Activated naive CD4-positive, alpha-beta T cell treated with Interleukin-2 at 50 U/mL for 16 hours (primary cell): ENCODE results near the gene PDGFD.

Source experiments
- DNase-seq: peaks from one replicate; pipeline ENCODE4 v3.0.0-alpha.2; 2020

PDGFD gene

DNA sequence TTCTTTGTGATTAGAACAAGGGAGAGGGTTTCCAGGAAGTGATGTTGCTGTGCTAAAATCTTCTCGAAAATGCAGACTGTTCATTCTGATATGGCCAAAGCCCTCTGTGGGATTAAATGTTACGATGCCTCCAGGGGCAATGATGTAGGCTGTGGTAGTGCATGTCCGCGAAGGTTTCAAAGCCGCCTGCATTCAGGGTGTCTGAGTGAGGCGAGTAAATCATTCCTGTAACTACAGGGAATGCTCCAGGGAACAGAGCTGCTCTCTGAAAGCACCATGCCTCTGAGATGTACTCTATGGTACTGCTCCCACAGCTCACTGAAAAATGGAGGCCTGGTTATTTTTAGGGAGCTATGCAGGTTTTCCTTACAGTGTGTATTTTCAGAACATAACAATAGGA lies 21.2 kb downstream of the PDGFD start:
- no peak for DNase-seq

DNA sequence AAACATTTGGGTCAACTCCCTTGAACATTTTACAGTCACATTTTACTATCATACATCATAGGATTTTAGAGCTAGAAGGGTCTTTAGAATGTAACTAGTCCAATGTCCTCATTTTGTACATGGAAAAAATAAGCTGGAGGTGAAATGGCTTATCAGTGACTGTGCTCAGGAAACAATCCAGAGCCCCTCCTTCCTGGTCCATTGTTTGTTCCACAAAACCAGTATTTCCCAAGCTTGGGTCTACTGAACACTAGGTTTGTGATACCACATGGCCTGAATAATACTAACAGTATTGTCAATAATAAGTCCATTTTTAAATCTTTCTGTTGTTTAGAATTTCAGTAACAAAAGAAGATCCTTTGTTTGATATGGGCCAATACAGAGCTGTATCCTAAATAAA lies 27.1 kb downstream of the PDGFD start:
- DNase-seq, result no peak

DNA sequence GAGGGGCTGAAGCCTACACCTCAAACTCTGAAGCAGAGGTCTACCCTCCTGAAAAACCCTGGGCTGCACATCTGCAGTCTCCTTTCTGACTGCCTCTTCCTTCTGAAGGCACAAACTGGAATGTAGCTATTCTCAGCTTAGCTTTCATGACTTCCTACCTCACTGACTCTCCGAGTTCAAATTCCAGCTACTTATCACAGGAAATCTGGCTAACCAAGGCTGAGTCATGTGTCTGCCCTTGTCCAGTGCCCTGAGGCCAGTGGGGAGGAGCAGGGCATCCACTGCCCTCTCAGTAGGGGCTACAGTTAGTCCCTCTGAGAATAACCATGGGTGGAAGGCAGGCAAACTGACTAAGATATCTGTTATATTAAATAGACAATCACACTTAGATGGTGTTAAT lies 29.2 kb downstream of the PDGFD start:
- DNase-seq, result no peak

DNA sequence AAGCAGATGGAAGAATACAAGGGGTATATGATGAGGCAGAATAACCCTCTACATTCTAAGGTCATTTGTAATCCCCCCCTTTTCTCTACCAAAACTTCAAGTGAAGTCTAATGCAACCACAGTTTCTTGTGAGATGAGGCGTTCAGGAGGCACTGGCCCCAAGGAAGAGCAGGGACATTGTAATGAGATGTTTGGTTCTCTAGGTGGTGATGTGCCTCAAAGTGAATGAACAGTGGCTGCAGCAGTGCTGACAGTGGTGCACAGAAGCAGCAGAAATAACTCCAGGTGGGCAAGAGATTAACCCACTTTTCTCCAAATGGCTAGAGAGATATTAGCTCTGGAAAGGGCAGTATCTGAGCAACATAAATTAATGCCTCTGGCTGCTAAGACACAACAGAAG lies 33.8 kb downstream of the PDGFD start:
- no peak for DNase-seq

DNA sequence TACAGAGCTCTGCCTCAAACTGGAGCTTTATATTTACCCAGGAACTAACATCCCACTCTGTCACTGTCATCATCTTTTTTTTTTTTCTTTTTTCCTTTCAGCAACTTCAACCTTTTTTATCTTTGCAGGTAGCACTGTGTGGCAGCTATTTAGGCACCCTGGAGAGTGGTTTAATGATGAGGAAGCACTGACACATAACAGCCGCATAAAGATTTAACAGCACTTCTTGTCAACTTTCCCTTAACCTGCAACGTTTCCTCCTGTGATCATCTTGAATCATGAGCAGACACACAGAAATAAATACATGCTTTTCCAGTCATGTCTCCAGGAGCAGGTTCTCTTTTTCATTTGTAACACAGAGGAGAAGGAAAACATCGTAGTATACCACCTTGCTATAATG lies 34.8 kb downstream of the PDGFD start:
- no peak for DNase-seq

DNA sequence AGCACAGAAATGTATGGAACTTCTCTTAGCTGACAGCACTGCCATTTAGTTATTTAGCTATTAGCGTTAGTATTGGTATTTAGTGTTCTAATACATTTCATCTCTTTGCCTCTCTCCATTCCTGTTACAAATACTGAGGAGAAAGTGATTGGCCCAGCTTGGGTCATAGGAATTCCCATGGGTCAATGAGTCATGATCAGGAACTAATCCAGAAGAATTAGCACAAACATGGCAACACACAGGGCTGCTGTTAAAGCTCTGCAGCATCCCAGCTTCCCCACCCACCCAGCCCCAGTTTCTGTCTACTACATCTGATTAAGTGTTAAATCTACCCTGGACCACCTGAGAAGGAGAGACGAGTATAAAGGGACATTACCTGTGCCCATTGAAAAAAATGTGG lies 36.1 kb downstream of the PDGFD start:
- no peak for DNase-seq

DNA sequence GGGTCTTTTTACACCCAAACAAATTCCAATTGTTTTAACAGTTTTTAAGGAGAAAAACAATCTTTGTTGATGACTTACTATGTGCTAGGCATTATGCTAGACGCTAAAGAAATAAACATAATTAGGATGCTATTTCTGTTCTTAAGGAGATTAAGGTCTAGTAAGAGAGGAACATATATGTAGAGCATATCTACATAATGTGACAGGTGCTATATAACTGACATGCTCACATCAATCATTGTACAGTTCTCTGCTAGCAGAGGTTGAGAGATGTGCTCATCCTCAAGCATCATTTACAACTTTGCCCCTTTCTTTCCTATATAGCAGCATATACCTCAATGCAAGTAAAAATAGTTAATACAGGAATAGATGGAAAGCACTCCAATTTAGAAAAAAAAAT lies 37.5 kb downstream of the PDGFD start:
- DNase-seq, result no peak

DNA sequence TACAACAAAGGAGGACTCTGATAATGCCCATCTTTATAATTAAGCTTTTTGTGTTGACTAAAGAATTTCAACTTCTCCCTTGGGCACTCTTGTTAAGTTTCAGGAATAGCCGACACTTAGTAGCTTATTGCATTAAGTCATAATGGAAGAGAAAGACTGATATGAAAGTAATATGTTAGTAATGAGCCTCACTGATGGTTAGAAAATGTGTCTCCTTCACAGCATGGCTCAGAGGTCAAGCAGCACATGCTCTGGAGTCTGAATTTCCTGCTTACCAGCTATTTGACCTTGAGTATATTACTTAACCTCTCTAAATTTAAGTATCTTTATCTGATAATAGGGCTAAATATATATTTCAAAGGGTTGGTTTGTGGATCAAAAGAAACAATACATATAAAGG lies 39.0 kb downstream of the PDGFD start:
- no peak for DNase-seq

DNA sequence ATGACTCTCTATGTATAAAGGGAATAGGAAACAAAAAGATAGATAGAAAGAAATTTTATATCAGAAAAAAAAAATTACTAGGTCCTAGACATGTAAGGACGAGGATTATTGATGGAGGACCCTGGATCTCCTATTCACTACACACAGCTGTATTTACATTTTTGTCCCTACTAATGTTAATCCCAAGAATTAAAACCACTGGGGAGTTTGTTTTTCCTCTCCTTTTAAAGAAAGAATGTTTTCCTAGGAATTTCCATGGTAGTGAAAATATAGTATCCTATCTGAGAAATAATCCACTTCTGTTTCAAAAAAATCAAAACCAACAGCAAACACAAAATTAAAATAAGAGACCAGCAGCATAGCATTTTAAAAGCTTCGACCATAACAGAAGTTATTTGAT lies 41.1 kb downstream of the PDGFD start:
- DNase-seq, result no peak

DNA sequence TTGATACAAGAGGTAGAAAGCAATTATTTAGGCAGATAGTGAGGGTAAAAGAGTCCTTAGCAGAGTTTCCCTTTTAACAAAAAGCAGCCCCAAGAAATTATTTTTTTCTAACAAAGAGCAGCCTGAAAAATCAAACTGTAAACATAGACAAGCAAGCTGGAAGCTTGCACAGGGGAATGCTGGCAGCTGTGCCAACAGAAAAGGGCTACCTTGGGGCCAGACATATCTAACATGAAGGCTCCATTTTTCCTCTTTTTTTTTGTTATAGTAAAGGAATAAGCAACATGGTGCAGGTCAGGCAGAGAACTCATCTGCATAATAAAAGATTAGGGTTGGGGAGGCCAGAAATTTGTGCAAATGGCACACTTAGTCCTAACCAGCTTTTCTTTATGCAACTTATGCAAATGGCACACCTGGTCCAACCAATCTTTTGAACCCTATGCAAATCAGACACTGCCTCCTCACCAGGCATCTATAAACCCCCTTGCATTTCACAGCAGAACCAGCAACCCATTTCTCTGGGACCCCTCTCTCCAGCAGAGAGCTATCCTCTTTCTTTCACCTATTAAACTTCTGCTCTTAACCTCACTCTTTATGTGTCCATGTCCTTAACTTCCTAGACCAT lies 41.8 kb downstream of the PDGFD start:
- no peak for DNase-seq

DNA sequence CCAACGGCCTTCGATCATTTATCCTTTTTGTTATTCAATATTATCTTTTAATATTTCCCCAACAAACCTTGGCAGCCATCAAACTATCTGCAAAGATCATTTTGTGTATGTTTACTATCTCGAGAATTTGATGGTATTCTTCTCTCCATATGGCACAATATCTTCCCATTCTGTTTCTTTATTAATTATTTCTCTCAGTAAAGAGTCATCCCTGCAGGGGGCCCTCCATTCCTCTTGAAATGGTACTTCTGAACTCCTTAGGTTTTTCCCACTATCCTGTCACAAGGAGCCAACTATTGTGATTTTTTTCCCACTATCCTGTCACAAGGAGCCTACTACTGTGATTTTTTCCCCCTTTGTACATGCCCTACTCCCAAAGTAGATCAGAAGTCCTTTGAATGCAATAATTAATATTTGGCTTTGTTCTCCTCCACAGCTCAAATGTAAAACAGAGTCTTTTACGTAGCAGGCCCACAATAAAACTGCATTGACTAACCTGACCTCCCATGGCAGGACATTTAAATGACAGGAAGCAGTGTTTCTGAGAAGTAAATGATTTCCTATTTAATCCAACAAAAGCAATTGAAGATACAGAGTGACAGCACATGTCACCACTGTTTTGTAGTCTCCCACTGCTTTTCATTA lies 43.3 kb downstream of the PDGFD start:
- no peak for DNase-seq

DNA sequence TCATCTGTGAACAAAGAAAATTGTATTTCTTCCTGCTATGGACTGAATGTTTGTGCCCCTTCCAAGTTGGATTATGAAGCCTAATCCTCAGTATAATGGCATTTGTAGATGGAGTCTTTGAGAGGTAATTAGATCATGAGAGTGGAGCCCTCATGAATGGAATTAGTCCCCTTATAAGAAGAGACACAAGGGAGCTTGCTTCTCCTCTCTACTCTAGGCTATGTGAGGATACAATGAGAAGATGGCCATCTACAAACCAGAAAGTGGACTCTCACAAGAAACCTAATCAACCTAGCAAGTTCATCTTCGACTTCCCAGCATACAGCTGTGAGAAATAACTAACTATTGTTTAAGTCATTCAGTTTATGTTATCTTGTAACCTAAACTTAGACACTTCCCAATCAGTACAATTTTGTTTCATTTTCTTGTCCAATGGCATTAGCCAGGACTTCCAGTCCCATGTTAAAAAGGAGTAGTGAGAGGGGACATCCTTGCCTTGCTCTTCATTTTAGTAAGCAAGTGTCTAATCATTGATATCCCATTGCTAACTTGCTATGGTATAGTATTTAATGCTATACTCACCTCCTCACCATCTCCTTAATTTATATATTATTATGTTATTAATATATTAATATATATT lies 45.7 kb downstream of the PDGFD start:
- DNase-seq, result no peak

DNA sequence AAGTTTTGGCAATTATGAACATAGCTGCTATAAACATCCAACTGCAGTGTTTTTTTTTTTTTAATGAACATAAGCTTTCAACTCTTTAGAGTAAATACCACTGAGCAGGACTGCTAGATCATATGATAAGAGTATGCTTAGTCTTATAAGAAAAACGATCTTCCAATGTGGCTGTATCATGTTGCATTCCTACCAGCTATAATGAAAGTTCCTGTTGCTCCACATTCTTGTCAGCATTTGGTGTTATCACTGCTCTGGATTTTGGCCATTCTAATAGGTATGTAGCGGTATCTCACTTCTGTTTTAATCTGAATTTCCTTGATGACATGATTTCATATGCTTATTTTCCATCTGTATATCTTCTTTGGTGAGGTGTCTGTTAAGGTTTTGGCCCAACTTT lies 50.4 kb downstream of the PDGFD start:
- DNase-seq, result no peak

DNA sequence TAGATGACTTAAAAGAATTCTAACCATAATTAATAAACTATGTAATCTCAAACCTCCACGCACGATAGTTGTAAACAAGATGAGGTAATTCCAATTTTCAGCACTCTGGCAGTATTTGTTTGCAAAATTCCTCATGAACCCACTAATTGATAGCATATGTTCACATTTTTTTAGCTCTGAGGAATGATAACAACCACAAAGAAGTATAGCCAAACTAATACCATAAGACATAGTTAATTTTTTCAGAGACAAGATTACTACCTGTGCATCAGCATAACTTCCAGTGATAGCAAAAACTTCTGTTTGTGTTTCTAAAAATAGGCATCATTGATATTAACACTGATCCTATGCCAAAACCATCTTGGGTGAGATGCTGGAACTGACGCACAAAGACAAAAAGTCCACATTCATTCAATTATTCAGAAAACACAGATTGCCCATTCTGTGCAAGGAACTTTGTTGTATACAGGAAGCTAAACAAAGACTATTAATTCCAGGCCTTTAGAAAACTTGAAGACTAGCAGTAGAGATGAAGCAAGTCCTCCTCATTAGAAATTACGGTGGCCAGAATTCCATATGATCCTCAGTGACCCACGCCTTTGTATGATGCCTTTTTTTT lies 57.7 kb downstream of the PDGFD start:
- no peak for DNase-seq

DNA sequence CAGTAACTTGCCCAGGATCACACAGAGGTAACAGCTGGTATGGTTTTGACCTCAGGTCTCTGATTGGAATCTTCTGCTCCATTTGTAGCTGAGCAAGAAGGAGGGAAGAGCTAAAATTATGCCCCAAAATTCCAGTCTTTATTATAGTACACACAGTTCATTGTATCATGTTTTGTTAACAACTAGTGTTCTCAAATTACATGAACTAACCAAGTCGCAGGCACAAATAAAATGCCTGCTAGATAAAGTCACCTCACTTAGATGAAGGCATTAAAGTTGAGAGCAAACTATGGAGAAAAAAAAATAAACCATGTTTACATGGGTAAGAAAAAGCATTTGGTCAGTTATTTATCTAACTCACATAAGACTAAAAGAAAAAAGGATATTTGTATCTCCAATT lies 58.8 kb downstream of the PDGFD start:
- no peak for DNase-seq

DNA sequence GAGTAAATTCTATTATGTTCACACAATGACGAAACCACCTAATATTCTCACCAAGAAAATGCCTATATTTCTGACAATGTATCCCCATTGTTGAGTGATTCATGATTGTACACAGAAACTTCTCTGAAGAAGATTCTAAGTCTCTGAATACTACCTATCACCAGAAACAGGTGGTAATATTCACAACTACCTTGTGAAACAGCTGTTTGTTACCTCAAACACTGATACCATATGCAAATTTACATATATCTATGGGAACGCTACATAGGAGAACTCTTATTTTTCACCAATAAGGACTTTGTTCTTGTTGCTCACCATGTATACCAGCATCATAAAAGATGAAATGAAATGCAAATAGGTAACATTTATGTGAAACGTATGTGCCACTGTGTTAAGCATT lies 59.3 kb downstream of the PDGFD start:
- no peak for DNase-seq

DNA sequence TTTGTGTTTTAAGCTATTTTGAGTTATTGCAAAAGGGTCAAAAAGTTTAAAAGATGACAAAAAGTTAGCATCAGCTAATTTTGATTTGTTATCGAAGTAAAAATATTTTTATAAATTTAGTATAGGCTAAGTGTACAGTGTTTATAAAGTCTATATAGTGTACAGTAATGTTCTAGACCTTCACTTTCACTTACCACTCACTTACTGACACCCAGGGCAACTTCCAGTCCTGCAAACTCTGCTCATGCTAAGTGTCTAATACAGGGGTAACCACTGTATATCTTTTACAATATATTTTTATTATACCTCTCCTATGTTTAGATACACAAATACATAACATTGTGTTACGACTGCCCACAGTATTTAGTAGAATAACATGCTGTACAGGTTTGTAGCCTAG lies 59.7 kb downstream of the PDGFD start:
- no peak for DNase-seq

DNA sequence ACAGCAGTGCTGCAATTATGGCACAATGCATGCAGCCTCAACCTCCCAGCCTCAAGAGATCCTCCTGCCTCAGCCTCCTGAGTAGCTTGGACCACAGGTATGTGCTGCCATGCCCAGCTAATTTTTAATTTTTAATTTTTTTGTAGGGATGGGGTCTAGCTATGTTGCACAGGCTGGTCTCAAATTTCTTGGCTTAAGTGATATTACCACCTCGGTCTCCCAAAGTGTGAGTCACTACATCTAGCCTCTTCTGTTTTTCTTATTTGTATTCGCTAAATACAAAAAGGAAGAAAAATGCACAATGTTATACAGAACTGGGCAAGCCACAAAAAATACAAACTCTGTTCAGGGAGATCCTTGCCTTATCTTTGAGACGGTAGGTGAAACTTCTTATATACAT lies 65.4 kb downstream of the PDGFD start:
- no peak for DNase-seq

DNA sequence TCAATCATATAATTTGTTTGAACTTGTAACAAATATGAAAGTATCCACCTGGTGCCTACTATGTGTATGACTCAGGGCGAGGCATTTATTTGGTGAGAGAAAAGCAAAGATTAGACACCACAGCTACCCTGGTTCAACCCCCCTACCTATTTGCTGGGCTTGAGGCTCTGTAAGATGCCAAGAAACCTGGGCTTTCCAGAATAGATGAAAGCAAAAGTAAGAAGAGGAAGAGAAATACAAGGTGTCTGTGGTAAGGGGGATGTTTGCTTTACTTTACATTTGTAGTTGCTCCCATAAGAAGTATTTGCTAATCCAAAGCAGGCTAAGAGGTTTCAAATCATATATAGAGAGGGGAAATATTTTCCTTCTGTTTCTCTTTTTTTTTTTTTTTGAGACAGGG lies 65.8 kb downstream of the PDGFD start:
- no peak for DNase-seq

DNA sequence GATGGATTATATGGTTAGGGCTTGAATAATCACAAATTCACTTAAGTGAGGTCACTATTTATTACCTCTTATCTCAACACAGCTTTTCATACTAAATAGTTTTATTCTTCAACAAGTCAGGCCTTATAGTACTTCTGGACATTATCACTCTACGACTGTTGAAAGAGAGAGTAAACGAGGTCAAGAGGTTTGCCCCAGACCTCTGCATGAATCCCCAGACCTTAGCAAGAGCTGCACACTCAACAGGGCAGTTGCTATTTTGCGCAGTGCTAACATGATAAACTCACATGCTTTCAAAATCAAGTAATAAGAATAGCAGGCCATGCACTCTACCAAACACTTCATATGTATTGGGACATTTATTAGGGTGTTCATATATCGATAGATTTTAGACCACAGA lies 67.0 kb downstream of the PDGFD start:
- DNase-seq, result no peak

DNA sequence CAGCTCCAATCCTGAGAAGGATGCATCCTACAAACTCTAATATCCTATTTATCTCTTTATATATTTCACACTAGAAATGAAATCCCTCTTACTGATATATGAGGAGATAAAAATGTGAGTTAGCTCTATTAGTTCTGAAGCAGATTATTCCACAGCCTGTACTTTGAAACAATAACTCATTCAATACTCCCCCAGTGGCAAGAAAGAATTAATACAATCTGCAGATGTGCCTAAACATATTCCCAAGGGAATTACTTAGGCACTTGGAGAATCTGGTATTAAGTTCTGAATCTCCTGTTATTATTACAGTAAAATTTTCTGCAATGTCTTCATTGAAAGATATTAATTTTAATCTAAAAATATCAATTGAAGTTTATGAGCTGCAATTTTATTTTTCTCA lies 68.2 kb downstream of the PDGFD start:
- no peak for DNase-seq

DNA sequence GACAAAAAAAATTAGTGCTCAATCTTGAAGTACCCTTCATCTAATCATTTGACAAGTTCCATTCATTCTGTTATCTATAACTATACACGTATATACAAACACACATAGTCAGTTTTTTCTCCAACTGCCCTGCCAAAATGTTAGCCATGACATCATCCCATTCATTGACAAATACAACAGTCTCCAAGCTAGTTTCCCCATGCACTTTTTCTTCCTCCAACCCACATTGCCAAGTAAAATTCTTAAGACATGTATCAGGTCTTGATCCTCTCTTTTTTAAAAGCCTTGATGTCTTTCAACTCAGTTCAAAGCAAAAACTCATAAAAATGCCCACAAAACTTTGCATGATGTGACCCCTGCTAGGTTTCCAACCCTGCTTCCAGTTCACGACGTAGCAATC lies 69.4 kb downstream of the PDGFD start:
- no peak for DNase-seq

DNA sequence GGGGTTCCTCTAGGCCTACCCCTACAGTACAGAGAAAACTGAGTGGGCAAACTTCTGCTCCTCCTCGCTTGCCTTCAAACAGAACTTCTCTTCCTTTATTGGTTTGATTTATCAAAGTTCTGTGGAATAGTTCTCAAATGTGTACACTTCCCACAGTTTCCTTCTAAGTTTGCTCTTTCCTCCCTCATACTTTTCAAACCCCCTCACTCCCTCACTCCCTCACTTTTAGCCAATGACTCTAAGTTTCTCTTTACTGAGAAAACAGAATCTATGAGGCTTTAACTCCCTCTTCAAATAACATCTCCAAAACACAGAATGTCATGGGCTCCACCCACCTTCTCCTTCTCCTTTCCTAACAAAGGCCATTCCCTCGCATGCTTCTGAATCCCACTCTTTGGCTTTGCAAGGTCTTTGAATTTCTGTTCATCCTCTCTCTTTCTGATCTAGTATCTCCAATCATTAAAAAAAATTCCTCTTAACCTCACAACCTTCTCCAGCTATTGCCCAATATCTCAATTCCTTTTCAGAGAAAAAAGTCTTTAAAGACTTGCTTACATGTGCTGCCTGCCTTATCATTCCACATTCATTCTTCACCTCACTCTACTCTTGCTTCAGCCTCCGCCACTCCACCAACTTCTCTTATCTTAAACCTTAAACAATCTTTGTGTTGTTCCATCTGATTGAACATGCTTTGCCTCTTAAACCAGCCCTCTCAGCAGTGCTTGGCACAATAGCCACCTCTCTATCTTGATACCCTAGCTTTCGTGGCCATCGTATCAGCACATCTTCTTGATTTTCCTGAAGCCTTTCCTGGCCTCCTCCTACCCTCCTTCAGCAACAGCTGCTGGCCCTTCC lies 70.3 kb downstream of the PDGFD start:
- DNase-seq, result no peak
